ENCODE measurements around the gene TP53BP1.

The TP53BP1 gene

DNA sequence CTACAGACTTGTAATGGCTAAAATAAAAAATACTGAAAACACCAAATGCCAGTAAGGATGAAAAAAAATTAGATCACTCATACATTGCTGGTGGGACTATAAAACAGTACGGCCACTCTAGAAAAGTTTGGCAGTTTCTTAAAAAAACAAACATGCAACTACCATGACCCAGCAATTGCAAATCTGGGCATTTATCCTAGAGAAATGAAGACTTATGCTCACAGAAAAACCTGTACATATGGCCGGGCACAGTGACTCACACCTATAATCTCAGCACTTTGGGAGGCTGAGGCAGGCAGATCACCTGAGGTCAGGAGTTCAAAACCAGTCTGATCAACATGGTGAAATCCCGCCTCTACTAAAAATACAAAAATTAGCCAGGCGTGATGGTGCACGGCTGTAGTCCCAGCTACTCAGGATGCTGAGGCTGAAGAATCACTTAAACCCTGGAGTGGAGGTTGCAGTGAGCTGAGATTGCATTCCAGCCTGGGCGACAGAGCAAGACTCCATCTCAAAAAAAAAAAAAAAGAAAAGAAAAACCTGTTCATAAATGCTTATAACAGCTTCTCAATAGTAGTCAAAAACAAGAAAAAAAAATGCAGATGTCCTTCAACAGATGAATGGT lies 5.6 kb downstream of the TP53BP1 start:
- DNase-seq, result no peak

GRCh38 chr15:43484455-43484854 lies 8.5 kb downstream of the TP53BP1 start:
- no peak for DNase-seq

DNA sequence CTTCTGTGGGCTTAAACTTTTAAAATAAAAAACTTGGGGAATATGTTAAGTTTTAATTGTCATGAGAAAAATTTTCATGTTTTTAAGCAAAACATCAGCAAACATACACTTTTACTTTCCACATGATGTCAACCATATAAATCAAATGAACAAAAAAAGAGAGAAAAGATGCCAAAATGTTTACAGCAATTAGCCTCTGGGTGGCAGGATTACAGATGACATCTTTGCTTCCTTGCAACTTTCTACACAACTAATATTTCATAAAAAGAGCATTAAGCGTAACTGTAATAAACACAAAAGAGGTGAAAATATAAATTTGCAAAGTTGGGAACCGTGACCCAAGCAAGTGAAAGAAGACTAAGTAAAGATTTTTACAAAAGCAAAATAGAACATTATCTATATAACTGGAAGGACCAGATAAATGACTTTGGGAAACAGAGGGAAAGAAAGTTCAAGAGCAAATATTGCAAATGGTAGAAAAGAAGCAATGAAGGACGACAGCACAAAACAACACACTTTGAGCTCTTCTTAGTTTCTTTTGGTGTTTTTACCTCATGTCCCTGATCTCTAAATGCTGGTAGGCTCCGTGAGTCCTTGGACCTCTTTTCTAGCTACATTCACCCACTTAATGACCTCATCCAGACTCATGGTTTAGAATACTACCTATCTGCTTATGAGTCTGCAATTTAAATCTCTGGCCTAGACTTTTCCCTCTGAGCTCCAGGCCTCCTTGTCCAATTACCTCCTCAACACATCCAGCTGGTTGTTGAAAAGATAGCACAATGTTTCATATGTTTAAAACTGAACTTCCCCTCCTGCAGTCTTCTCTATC lies 9.4 kb downstream of the TP53BP1 start:
- no peak for DNase-seq

DNA sequence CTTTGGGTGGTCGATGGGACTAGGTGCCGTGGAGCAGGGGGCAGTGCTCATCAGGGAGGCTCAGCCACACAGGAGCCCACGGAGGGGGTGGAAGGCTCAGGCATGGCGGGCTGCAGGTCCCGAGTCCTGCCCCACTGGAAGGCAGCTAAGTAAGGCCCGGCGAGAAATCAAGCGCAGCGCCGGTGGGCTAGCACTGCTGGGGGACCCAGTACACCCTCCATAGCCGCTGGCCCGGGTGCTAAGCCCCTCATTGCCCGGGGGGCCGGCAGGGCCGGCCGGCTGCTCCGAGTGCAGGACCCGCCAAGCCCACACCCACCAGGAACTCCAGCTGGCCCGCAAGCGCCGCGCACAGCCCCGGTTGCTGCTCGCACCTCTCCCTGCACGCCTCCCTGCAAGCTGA lies 19.1 kb downstream of the TP53BP1 start:
- DNase-seq, result no peak

GRCh38 chr15:43471975-43472374 lies 21.0 kb downstream of the TP53BP1 start:
- no peak for DNase-seq

DNA sequence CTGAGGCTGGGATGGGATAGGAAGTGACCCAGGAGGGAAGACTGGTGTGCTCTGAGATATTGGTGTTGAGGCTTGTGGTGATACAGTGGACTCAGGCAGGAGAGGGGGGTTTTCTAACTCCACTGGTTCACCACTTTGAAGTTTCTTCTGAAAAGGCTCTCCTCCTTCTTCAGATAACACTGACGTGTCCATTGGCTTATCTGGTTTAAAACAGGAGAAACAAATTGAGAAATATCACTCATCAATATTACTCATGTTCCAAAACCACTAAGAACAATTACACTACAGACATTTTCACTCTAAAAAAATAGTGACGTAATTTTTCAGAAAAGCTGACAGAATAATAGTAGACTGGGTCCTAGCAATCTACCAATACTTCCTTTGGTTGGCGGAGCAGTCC lies 23.1 kb downstream of the TP53BP1 start:
- DNase-seq, result no peak

DNA sequence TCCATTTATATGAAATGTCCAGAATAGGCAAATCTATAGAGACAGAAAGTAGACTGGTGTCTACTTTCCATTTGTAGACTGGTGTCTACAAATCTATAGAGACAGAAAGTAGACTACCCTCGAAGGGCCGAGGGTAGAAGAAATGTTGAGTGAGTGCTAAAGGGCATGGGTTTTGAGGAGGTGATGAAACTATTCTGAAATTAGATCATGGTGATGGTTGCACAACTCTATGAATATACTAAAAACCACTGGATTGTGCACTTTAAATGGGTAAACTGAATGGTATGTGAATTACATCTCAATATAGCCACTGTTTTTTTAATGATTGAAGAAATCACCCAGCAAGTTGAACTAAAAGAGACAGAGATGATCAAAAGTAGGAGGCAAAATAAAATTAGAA lies 27.9 kb downstream of the TP53BP1 start:
- DNase-seq, result no peak

- DNase-seq, result no peak
Observed at GRCh38 chr15:43463998-43464397, 29.0 kb downstream of the TP53BP1 start.

DNA sequence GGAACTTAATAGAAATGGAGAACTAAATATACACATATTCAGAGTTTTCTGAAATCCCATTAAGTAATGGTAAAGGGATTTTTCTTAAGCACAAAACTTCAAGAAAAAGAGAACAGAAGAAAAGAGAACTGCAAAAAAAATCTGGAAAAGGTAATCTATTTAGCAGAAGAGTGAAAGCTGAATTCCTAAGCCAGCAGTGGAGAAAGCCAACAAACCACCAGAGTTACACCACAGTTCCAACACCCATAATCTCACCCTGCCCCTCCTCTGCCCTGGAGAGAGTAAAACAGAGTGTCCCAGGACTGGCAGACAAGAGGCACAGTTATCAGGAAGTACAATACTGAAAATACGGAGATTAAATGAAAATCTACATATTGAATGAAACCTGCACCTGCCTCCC lies 29.4 kb downstream of the TP53BP1 start:
- DNase-seq, result no peak

- DNase-seq, result no peak
Observed at GRCh38 chr15:43449981-43450380, 43.0 kb downstream of the TP53BP1 start.

- DNase-seq, result no peak
Observed at GRCh38 chr15:43446344-43446743, 46.6 kb downstream of the TP53BP1 start.

- DNase-seq, result no peak
Observed at GRCh38 chr15:43441316-43441715, 51.6 kb downstream of the TP53BP1 start.

DNA sequence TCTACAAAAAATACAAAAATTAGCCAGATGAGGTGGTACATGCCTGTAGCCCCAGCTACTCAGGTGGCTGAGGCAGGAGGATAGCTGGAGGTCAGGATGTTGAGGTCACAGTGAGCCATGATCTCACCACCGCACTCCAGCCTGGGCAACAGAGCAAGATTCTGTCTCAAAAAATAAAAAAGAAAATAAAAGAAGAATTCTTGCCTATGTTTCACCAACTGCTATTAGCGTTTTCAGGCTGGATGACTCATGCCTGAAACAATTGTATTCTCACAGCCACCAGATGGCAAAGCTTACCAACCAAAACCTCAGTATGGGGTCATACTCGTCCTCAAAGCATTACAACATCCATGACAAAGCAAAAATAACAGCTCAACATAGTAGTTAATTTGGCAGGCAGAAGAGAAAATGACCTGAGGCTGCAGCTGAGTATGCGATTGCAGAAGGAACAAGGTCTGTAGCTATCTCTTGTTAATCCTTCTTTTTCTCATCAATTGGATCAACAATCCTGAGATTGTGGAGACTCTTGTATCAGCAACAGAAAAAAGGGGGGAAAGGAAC lies 52.2 kb downstream of the TP53BP1 start:
- no peak for DNase-seq

DNA sequence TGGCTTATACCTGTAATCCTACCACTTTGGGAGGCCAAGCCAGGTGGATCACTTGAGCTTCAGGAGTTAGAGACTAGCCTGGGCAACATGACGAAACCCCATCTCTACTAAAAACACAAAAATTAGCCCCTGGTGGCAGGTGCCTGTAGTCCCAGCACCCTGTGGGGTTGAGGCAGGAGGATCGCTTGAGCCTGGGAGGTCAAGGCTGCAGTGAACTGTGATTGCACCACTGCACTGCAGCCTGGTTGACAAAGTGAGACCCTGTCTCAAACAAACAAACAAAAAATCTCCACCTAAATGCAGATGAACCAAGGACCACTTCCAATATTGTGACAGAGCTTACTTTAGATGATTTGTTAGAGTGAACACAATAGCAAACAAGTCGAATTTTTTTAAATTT lies 53.7 kb downstream of the TP53BP1 start:
- no peak for DNase-seq

DNA sequence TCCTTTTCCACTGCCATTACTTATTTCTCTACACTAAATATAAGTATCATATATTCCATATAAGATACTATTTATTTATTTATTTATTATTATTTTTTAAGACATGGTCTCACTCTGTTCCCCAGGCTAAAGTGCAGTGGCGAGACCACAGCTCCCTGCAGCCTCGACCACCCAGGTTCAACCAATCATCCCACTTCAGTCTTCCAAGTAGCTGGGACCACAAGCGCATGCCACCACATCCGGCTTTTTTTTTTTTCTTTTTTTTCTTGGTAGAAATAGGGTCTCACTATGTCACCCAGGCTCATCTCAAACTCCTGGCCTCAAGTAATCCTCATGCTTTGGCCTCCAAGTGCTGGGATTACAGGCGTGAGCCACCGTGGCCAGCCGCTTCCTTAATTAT lies 56.6 kb downstream of the TP53BP1 start:
- no peak for DNase-seq

- no peak for DNase-seq
Observed at GRCh38 chr15:43434446-43434845, 58.5 kb downstream of the TP53BP1 start.

DNA sequence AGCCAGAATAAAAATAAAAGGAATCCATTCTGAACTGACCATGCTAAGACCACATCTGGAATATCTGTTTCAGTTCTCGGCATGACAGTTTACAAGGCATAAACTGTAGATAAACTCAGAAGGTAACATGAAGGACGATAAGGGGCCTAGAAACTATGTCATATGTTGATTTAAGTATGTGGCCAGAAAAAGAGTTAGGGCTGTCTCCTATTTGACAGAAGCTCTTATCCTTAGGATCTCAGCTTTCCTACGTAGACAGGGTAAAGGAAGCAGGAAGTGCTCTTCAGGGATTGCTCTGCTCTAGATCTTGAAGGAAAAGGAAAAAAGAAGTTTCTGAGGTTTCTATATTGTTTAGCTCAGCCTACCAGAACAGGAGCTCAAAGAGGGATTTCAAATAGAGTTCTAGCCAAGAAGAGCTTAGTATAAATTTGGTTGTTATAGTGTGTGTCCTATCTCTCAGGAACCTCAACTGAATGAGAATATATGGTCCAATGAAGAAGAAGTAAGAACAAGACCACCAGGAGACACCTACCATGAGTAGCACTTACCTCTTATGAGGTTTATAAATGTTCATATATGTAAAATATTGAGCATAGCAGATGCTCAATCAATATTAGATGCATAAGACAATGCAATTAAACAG lies 59.2 kb downstream of the TP53BP1 start:
- DNase-seq, result no peak

- no peak for DNase-seq
Observed at GRCh38 chr15:43433165-43433564, 59.8 kb downstream of the TP53BP1 start.

GRCh38 chr15:43429687-43430086 lies 63.3 kb downstream of the TP53BP1 start:
- DNase-seq, result no peak

DNA sequence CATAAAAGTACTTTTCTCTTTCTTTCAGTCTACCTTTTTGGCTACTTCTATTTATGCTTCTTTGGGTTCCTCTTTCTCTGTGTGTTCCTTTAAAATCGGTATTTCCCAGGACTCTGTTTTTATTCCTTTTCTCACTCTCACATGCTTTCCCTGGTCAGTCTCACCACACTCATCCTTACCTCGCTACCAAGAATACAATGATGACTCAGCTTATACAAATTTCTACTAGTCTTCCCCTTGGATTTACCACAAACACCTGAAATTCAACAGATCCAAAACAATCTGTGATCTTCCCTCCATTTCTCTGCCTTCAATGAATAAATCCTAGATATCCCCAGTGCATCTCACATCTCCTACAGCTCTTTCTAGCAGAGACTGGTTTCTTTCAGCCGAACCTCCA lies 69.2 kb downstream of the TP53BP1 start:
- no peak for DNase-seq

- no peak for DNase-seq
Observed at GRCh38 chr15:43420876-43421275, 72.1 kb downstream of the TP53BP1 start.

GRCh38 chr15:43420435-43420834 lies 72.5 kb downstream of the TP53BP1 start:
- DNase-seq, result no peak

DNA sequence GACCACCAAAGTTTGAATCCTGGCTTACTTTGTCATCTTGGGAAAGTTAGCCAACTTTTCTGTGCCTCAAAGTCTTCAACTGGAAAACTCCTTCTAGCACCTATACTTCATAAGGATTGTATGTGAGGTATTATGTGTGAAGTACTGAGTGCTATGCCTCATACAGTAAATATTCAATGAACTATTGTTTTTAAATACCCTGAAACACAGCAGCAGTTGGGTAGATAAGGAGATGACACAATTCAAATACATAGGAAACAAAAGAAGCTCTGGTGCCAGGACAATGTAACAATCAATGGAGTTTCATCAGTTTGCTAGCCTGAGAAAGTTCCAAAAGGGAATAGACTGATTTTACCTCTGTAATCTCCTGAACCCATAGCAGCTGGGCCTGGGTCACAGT lies 78.8 kb downstream of the TP53BP1 start:
- DNase-seq, result no peak

- no peak for DNase-seq
Observed at GRCh38 chr15:43412096-43412495, 80.9 kb downstream of the TP53BP1 start.

Data from T-helper 9 cell (primary cell).